ENCODE measurements around the gene AP3B2. TPM values are rescaled to one million over a fixed set of nuclear protein-coding genes. Genes with fewer than 3 reads are reported as not detected.

AP3B2 gene
- polyA plus RNA-seq, 1 donor (not counting 4 experiments of a cell fraction or from before 2014, with no cell fraction given): 0.25 TPM

- Histone ChIP-seq H4K20me1 (ENCODE audit: control insufficient read depth, extremely low read depth, insufficient read depth, low read length) (no peaks in the 10 kb centered on the region), H3K4me1 (ENCODE audit: control insufficient read depth, extremely low read depth, insufficient read depth, low read length) (no peaks in the 10 kb centered on the region), H3K9me3 (ENCODE audit: control insufficient read depth, low read depth, low read length) (no peaks in the 10 kb centered on the region), H3K79me2 (ENCODE audit: control insufficient read depth, insufficient read depth, low read length) (no peaks in the 10 kb centered on the region), H3K4me3 (ENCODE audit: control insufficient read depth in 2 of 3, extremely low read depth in 1 of 3, insufficient read depth in 2 of 3, low read depth in 1 of 3, low read length in 3 of 3) (no peak overlapping the region), H3K36me3 (ENCODE audit: control insufficient read depth in 2 of 2, extremely low read depth in 1 of 2, insufficient read depth in 2 of 2, low read length in 2 of 2) (no peaks in the 10 kb centered on the region), H3K9ac (ENCODE audit: control insufficient read depth, extremely low read depth, insufficient read depth, low read length) (no peak overlapping the region), H3K27me3 (ENCODE audit: control insufficient read depth, extremely low read depth, insufficient read depth, low read length) (peaks cover 37% of the 10 kb centered on the region), H3K27ac (ENCODE audit: control insufficient read depth, insufficient read depth, low read length) (no peak overlapping the region), H3K4me2 (ENCODE audit: control insufficient read depth, extremely low read depth, insufficient read depth, low read depth, low read length) (no peak overlapping the region), H3K9me1 (ENCODE audit: control insufficient read depth, extremely low read depth, insufficient read depth, low read length) (no peaks in the 10 kb centered on the region), H2AFZ (ENCODE audit: control insufficient read depth, low read length) (no peak overlapping the region)
- DNase-seq (ENCODE audit: low read depth, low spot score) (no peak), FAIRE-seq (no peak)
- dilution Hi-C loops (cut with MboI; ENCODE audit: extremely low pct_ligation_motif_present, low sequenced_read_pairs): no loop called here
- no peak for TF ChIP-seq EZH2 (IDR thresholded peaks at IDR 0.05; ENCODE audit: low read length)
- TF ChIP-seq, protein P1, sequence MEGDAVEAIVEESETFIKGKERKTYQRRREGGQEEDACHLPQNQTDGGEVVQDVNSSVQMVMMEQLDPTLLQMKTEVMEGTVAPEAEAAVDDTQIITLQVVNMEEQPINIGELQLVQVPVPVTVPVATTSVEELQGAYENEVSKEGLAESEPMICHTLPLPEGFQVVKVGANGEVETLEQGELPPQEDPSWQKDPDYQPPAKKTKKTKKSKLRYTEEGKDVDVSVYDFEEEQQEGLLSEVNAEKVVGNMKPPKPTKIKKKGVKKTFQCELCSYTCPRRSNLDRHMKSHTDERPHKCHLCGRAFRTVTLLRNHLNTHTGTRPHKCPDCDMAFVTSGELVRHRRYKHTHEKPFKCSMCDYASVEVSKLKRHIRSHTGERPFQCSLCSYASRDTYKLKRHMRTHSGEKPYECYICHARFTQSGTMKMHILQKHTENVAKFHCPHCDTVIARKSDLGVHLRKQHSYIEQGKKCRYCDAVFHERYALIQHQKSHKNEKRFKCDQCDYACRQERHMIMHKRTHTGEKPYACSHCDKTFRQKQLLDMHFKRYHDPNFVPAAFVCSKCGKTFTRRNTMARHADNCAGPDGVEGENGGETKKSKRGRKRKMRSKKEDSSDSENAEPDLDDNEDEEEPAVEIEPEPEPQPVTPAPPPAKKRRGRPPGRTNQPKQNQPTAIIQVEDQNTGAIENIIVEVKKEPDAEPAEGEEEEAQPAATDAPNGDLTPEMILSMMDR (optimal IDR thresholded peaks at IDR 0.05 in 1 of 3, IDR thresholded peaks at IDR 0.05 in 1 of 3, conservative IDR thresholded peaks at IDR 0.05 in 1 of 3; ENCODE audit: extremely low read depth in 1 of 3, insufficient read depth in 2 of 3, low read length in 3 of 3): no peak
Observed at GRCh38 chr15:82641129-82641798, 68.4 kb downstream of the AP3B2 start.

DNA sequence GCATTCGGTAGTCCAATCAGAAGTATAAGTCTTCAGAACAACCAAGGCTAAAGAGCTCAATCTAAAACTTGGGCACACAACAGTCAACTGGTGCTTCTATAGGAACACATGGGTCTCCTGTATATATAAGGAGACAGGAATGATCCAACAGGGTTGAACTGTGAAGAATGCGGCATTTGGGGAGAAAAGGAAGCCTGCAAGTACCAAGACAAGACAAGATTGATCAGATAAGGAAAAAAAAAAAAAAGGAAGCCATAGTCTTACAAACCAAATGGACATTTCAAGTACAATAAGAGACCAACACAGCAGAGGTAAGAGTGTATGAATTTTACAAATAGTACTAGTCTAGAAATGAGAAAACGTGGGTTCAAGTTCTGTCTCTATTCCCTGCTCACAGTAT, 69.0 kb downstream of the AP3B2 start:
- dilution Hi-C loops (cut with MboI; ENCODE audit: extremely low pct_ligation_motif_present, low sequenced_read_pairs): no loop called here
- H3K27me3 ChIP-seq (ENCODE audit: control insufficient read depth, extremely low read depth, insufficient read depth, low read length): peaks cover 32% of the 10 kb centered on the region

More for the DNA sequence above, 69.0 kb downstream of the AP3B2 start:
- FAIRE-seq (no peak), DNase-seq (ENCODE audit: low read depth, low spot score) (no peak)
- no peak overlapping the region for H3K9ac ChIP-seq (ENCODE audit: control insufficient read depth, extremely low read depth, insufficient read depth, low read length)
- H3K9me3 ChIP-seq (ENCODE audit: control insufficient read depth, low read depth, low read length): no peaks in the 10 kb centered on the region
- no peak overlapping the region for H3K4me2 ChIP-seq (ENCODE audit: control insufficient read depth, extremely low read depth, insufficient read depth, low read depth, low read length)
- TF ChIP-seq EZH2 (IDR thresholded peaks at IDR 0.05; ENCODE audit: low read length): no peak
- TF ChIP-seq, protein P1 (optimal IDR thresholded peaks at IDR 0.05 in 1 of 3, IDR thresholded peaks at IDR 0.05 in 1 of 3, conservative IDR thresholded peaks at IDR 0.05 in 1 of 3; ENCODE audit: extremely low read depth in 1 of 3, insufficient read depth in 2 of 3, low read length in 3 of 3): no peak
- H3K4me3 ChIP-seq (ENCODE audit: control insufficient read depth in 2 of 3, extremely low read depth in 1 of 3, insufficient read depth in 2 of 3, low read depth in 1 of 3, low read length in 3 of 3): no peak overlapping the region
- no peaks in the 10 kb centered on the region for H3K79me2 ChIP-seq (ENCODE audit: control insufficient read depth, insufficient read depth, low read length)
- H3K27ac ChIP-seq (ENCODE audit: control insufficient read depth, insufficient read depth, low read length): no peak overlapping the region
- no peak overlapping the region for H2AFZ ChIP-seq (ENCODE audit: control insufficient read depth, low read length)
- H3K36me3 ChIP-seq (ENCODE audit: control insufficient read depth in 2 of 2, extremely low read depth in 1 of 2, insufficient read depth in 2 of 2, low read length in 2 of 2): no peaks in the 10 kb centered on the region
- H3K4me1 ChIP-seq (ENCODE audit: control insufficient read depth, extremely low read depth, insufficient read depth, low read length): no peaks in the 10 kb centered on the region
- H3K9me1 ChIP-seq (ENCODE audit: control insufficient read depth, extremely low read depth, insufficient read depth, low read length): no peaks in the 10 kb centered on the region
- H4K20me1 ChIP-seq (ENCODE audit: control insufficient read depth, extremely low read depth, insufficient read depth, low read length): no peaks in the 10 kb centered on the region
